Urothelium cell line (cell line): ENCODE results near the gene SLC22A1.
"Not testable (repeated sequence)": the region's sequence is repeated elsewhere in the genome, so short reads cannot be mapped to it uniquely, and the experiment has no call there.

Source experiments
- DNase-seq: peaks from one replicate; pipeline ENCODE4 v3.0.0; 2011; ENCODE audit warnings: low spot score, mixed read lengths
- FAIRE-seq: peaks from 2 replicates; lab custom pipeline; 2011; peaks lifted over from hg19 to GRCh38; lab: Jason Lieb, UNC

The SLC22A1 gene

GRCh38 chr6:160121981-160122380 is 366 bp downstream of the SLC22A1 start:
- DNase-seq (no peak), FAIRE-seq (no peak)

DNA sequence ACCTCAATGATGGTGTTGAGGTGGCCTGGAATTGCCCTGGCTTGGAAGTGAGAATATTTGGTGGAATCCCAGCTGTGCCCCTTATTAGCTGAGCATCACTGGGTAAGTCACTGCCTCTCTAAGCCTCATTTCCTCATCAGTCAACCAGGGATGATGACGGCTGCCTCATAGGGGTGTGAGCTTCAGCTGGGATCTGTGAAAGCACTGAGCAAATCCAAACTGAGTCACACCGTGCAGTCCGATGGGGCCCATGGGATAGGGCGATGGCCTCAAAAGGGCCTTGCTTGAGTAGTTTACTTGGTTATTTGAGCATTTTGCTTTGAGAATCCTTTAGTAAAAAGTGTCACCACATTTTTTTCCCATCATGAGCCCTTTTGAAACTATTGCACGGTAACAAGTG is 1.1 kb downstream of the SLC22A1 start:
- DNase-seq (no peak), FAIRE-seq (no peak)

GRCh38 chr6:160124007-160124406 is 2.4 kb downstream of the SLC22A1 start:
- DNase-seq, result no peak
- no peak for FAIRE-seq

DNA sequence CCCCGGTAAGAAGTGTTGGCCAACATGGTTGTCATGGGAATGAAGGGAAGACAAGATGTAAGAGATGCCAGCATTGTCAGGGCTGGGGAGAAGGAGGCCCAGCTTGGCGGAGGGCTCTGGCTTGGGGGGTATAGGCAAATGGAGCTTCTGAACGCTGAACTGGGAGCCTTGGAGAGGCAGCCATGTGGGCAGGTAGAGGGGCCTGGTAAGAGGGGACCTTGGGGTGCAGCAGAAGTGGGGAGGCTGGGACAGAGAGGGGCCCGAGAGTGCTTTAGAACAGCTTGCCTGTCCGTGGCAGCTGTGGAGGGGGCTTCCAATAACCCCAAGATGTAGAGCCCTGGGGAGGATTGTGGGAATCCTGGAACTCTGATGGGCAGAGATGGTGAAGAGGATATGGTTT is 3.0 kb downstream of the SLC22A1 start:
- DNase-seq (no peak), FAIRE-seq (no peak)

GRCh38 chr6:160125105-160125504 is 3.5 kb downstream of the SLC22A1 start:
- DNase-seq, FAIRE-seq: not testable (repeated sequence)

DNA sequence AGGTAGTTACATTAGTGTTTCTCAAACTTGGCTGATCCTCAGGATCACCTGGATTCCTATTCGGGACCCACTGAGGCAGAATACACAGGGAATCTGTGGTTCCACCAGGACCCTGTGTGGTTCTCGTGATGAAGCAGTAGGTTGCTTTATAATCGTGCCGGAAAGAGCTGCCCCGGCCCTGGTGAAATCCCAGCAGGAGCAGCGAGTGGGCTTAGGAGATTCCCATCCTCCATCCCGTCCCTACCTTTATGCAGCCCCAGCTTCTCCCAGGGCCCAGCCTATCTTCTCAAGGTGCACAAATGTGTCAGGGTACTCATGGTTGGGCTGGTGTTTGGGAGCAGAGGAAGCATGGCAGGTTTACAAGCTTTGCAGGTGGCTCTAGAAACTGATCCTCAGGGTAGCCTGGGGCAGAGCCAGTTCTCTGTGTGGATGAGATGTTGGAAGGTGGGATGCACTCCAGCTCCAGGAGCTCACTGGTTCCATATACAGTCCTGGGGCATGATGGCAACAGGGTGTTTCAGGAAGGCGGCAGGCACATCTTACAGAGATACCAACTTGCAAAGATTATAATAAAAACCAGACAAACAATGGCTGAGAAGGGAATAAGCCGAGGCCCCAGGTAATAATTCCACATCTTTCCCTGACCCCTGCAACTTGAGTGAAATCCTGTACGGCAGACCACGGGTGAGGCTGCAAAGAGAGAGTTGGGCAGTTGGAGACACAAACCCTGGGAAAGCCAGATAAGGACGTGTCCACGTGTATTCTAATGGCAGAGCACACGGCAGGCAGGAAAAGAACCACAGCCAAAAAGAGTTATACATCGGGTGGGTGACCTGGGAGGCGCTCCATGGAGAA is 5.9 kb downstream of the SLC22A1 start:
- no peak for DNase-seq
- FAIRE-seq, result no peak

DNA sequence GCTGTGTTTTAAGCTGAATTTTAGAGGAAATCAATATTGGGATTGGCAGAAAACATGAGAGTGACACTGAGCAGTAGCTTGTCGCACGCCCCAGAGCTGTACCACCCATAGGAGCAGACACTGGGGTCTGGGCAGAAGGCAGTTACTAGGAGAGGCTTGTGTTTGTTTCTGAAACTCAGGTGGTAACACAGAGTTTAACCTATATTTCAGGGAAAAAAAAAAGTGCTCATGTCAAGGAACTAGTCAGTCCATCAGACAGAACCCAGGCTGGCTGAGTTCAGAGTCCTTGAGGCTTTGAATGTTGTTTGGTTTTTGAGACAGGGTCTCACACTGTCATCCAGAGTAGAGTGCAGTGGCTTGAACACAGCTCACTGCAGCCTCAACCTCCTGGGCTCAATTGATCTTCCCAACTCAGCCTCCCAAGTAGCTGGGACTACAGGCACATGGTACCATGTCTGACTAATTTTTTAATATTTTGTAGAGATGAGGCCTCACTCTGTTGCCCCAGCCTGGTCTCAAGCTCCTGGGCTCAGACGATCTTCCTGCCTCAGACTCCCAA is 6.6 kb downstream of the SLC22A1 start:
- FAIRE-seq, result no peak
- no peak for DNase-seq

GRCh38 chr6:160128879-160129516 is 7.4 kb downstream of the SLC22A1 start:
- DNase-seq, result no peak
- FAIRE-seq, result no peak

DNA sequence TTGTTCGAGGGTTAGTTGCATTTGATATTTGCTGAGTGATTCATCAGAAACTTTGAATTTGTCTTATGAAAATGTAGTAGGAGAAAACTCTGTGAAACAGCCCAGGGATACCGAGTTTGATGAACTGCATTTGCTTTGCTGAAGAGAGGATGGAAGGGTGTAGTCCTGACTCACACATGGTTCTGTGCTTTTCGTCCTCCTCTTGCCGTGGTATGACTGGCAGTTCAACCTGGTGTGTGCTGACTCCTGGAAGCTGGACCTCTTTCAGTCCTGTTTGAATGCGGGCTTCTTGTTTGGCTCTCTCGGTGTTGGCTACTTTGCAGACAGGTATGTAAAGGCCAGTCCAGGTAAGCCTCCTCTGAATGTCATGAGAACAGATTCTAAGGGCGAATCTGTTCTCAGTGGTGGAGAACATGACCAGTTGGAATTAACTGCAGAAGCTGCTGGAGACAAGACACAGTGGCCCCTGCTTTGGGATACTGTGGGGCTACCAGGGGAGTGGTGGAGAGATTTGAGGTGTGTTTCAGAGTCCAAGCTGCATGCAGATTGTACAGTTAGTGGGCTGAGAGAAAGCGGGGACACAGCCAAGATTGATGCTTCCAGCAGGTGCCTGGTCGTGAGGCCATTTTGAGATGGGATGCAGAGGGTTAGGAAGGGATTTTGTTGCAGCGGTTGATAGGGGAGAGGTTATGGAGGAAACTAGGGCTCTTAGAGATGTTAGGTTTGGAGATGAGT is 8.4 kb downstream of the SLC22A1 start:
- DNase-seq, result no peak

DNA sequence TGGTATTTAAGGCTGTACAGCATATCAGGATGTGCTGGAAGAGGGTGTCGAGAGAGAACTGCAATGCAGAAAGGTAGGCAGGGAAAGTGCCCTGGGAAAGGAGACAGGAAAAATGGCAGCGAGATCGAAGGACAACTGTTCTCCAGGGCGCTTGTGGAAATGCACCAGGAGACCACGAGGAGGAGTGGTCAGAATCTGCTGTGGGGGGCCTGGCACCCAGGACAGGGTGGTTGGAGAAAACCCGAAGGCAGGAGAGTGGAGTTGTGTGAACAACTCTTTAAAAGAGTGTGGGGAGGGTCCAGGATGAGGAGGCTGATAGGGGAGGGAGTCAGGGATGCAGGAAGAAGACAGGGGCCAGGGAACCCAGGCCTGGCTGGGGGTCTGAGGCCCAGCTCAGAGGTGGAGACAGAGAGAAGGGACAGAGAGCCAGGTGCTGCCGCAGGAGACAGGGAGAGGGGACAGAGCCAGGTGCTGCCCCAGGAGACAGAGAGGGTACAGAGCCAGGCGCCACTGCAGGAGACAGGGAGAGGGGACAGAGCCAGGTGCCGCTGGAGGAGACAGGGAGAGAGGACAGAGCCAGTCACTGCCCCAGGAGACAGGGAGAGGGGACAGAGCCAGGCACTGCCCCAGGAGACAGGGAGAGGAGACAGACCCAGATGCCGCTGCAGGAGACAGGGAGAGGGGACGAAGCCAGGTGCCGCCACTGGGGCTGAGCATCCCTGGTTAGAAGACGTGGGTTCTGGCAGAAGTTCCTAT is 9.3 kb downstream of the SLC22A1 start:
- DNase-seq (no peak), FAIRE-seq (no peak)

More for the DNA sequence above, 8.4 kb downstream of the SLC22A1 start:
- FAIRE-seq, result no peak

DNA sequence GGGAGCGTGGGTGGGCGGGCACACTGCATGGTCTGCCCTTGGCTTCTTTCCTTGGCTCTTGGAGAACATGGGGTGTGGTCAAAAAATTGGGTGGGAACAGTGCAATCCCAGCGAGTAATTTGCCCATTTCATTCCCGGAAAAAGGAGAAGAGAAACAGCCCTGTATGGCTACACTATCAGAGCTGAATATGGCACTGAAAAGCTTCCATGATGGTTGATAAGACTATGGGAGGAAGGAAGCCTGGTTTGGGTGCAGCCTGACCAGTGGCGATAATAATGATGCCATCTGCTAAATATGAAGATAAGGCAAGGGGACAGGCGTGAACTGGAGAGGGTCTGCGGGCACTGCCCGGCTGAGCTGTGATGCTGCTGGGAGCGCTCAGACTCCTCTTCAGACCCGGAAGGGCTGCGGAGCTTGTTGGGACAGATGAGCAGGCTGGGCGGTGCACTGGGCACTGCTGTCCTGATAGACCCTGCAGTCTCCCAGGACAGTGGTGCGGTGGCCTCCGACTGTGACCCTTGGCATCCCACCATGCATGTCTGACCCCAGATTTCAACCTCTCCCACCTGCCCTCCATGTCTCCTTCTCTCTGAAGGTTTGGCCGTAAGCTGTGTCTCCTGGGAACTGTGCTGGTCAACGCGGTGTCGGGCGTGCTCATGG is 10.2 kb downstream of the SLC22A1 start:
- DNase-seq (no peak), FAIRE-seq (no peak)

- DNase-seq (no peak), FAIRE-seq (no peak)
Observed at GRCh38 chr6:160132297-160132637, 10.7 kb downstream of the SLC22A1 start.

GRCh38 chr6:160132776-160133338 is 11.2 kb downstream of the SLC22A1 start:
- no peak for FAIRE-seq
- no peak for DNase-seq

DNA sequence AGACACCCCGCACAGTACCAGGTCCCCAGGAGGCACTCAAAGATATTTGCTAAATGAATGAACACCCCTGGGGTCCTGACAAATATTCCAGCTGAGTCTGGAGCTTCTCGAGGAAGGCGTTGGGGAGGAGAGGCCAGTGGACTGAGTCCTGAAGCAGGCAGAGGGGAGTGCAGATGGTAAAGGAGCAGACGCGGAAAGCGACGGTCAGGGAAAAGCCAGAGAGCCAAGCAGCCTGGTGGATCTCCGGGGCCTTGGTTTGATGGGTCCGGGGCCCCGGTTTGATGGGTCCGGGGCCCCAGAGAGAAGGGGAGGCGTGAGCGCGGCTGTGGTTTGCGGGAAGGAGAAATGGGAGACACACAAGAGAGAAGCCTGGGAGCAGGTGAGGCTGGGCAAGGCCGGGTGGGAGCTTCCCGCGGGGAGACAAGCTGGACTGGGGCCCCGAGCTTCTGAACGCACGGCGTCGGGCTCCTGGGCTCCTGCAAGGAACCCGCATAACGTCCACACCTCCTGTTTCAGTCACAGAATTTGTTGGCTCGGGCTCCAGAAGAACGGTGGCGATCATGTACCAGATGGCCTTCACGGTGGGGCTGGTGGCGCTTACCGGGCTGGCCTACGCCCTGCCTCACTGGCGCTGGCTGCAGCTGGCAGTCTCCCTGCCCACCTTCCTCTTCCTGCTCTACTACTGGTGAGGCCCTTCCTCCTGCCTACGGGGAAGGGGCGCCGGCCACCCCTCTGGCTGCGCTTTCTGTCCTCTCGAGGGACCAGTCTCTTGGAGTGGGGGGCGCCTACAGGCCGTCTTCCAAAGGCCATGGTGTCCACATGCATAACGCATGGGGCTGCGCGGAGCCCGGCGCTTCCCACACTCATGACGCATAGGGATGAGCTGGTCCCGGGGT is 12.1 kb downstream of the SLC22A1 start:
- FAIRE-seq (no peak), DNase-seq (no peak)

DNA sequence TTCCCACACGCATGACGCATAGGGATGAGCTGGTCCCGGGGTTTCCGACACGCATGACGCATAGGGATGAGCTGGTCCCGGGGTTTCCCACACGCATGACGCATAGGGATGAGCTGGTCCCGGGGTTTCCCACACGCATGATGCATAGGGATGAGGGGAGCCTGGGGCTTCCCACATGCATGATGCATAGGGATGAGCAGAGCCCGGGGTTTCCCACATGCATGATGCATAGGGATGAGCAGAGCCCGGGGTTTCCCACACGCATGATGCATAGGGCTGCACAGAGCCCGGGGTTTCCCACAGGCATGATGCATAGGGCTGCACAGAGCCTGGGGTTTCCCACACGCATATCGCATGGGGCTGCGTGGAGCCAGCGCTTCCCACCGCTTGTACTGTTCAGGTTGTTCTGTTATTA is 12.7 kb downstream of the SLC22A1 start:
- DNase-seq, FAIRE-seq: not testable (repeated sequence)

DNA sequence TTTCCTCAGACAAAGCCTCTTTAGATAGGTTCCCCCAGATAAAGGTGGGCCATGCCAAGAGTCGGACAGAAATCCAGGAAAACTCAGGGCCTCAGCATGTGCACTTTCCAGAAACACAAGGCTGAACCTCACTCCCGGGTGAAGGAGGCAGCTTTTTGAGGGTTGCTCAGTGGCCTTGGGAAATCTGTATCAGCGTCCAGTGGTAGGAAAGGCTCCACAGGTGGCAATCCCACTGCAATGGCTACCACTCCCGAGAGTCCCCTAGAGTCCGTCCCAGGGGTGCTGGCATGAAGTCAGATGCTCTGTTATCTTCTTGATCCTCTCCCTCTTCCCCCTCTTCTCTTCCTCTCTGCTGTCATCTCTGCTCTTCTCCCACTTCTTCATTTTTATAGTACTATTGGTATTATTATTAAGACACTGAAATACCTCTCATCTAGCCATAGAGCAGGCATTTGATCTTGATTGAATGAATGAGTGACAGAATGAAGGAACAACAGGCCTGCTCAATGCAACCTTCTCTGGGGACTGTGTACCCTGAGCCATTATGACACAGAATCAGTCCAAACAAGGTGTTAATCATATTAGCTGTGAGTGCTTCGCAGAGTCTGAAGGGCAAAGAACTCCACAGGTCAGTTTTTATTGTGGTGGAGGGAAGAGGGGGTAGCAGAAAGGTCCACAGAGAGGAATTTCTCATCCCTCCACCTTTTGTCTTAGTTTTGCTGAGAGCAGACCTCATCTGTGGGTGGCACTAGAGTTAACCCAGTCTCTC is 13.3 kb downstream of the SLC22A1 start:
- DNase-seq (no peak), FAIRE-seq (no peak)

DNA sequence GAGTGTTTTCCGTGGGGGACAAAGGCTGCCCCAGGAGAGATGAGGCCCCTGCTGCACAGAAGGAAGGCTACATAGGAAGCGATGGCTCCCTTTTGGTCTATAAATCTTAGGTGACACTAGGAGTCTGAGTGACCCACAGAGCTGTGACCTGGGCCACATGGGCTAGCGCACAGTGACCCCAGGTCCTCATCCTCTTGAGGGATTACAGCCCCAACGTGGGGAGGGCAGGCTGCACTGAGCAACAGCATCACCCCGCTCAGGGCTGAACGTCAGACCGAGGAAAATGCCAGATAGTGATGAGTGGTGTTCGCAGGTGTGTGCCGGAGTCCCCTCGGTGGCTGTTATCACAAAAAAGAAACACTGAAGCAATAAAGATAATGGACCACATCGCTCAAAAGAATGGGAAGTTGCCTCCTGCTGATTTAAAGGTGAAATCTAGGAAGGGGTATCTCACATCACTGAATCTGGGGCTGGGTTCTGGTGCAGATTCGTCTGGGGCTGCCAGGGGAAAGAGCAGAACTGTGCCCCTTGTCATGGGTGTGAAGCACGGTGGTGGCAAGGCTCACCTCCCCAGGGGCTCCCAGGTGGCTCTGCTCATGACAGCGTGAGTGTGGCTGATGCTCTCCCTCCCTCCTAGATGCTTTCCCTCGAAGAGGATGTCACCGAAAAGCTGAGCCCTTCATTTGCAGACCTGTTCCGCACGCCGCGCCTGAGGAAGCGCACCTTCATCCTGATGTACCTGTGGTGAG is 14.5 kb downstream of the SLC22A1 start:
- no peak for FAIRE-seq

More for the DNA sequence above, 14.5 kb downstream of the SLC22A1 start:
- DNase-seq, result no peak
